Measurements from ENCODE around the gene IL6ST. TPM values are rescaled to one million over a fixed set of nuclear protein-coding genes. Genes with fewer than 3 reads are reported as not detected.
A peak's percentile ranks its signal among the peaks of the same experiment; 100 is the strongest.

IL6ST gene
- total RNA-seq, 1 donor from 2014 or later: 148 TPM

DNA sequence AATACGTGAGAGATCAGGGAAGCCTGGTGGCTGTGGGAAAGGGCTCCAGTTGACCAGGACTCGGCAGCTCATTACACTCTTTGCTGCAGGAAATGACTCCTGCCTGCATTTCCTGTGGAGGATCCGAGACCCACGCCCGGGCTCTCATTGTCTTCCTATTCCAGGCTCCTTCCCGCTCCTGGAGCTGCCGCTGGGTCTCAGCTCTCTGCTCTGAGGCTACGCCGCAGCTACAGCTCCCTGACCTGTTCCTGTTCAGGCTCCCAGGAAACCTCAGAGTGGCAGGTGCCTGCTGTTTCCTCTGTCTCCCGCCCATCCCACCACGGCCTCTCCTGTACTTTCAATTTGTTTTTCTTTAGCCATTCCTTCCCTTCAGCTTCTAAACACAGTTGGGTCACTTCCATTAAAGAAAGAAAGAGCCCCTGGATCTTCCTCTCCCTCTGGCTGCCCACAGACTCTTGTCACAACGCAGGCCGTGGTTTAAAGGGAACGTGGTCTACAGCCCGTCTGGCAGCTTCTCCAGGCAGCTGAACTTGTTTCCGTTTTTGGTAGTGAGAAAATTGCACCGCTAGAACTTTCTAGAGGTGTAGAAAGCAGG, 71.5 kb downstream of the IL6ST start:
- peak; percentile 47 for DNase-seq (ENCODE audit: low read depth)

DNA sequence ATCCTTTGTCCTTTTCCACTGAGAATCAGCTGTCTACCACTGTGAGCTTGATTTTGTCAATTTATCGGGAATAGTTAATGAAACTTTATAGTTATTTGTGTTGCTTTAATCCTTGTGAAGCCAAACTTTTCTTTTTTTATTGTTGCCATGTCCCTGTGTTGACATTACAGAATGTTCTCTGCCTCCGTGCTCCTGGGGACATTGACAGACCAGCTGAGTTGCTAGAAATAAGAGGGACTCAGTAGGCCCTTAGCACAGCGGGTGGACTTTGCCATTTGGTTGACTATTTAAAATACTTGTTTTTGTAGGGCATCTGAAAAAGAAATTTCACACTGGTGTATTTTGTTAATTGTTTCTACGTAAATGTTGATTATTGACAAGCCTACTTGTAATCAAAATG, 73.1 kb downstream of the IL6ST start:
- no peak for DNase-seq (ENCODE audit: low read depth)

GRCh38 chr5:55920784-55921183, 74.0 kb downstream of the IL6ST start:
- no peak for DNase-seq (ENCODE audit: low read depth)

GRCh38 chr5:55919625-55920024, 75.1 kb downstream of the IL6ST start:
- DNase-seq (ENCODE audit: low read depth): no peak

GRCh38 chr5:55918087-55919035, 76.4 kb downstream of the IL6ST start:
- peak; percentile 79 for DNase-seq (ENCODE audit: low read depth)

GRCh38 chr5:55917402-55918086, 77.2 kb downstream of the IL6ST start:
- DNase-seq (ENCODE audit: low read depth): no peak

- no peak for DNase-seq (ENCODE audit: low read depth)
Measured at GRCh38 chr5:55916986-55917385, 77.8 kb downstream of the IL6ST start.

DNA sequence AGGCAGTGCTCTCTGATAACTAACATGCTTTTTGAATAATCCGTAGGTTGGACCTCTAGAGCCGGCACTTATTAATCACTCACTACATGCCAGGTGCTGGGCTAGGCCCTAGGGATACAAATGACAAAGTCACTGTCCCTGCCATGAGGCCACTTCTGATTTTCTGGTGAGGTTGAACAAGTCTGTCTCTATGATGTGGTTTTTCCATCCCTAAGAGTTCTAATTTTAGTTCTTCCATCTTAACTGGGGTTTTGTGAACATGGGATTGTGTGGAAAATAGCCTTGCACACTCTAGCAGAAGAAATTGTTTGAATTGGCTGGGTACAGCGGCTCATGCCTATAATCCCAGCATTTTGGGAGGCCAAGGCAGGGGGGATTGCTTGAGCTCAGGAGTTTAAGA, 79.0 kb downstream of the IL6ST start:
- peak; percentile 79 for DNase-seq (ENCODE audit: low read depth)

- no peak for DNase-seq (ENCODE audit: low read depth)
Measured at GRCh38 chr5:55914971-55915370, 79.8 kb downstream of the IL6ST start.

GRCh38 chr5:55913466-55914413, 81.0 kb downstream of the IL6ST start:
- peak; percentile 67 for DNase-seq (ENCODE audit: low read depth)

DNA sequence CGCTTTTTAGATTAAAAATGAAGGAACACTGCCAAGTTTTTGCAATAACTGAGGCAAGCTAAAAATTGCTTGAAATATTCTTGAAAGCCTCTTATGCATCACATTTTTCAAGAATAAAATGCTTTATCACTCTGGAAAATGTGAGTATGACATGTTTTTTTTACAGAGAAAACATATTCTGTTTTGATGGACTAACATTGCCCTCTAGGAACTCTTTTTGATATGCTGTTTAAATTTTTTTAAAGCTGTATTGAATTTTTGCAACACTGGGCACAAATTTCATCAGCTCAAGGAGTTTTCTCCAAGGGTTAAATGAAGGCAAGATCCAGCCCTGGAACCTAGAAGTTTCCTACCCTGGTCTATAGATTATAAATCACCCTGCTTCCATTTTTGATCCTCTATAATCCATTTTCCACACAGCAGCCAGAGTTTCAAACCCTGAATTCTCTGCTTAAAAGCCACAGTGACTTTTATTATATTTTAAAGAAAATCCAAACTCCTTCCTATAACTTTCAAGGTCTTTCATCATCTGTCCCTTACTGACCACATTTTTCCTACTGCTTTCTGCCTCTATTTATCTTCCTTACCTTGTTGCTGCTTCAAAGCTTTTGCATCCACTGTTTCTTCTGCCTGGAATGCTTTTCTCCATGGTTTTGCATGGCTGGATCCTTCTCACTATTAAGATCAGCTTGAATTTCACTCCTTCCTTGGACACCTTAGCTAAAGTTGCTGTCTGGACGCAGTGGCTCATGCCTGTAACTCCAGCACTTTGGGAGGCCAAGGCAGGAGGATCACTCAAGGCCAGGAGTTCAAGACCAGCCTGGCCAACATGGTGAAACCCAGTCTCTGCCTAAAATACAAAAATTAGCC, 82.7 kb downstream of the IL6ST start:
- DNase-seq (ENCODE audit: low read depth): no peak

DNA sequence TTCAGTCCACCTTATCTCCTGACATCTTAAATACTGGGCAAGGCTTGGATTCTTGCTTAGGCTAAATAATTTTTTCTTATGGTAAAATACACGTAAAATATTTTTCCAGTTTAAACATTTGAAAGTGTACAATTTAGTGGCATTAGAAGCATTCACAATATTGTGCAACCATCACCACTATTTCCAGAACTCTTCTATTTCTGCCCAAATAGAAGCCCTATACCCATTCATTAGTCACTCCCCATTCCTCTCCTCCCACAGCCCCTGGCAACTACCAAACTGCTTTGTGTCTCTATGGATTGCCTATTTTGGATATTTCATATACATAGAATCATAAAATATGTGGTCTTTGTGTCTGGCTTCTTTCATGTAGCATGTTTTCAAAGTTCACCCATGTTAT, 86.0 kb downstream of the IL6ST start:
- DNase-seq (ENCODE audit: low read depth): no peak

GRCh38 chr5:55907927-55908326, 86.8 kb downstream of the IL6ST start:
- no peak for DNase-seq (ENCODE audit: low read depth)

DNA sequence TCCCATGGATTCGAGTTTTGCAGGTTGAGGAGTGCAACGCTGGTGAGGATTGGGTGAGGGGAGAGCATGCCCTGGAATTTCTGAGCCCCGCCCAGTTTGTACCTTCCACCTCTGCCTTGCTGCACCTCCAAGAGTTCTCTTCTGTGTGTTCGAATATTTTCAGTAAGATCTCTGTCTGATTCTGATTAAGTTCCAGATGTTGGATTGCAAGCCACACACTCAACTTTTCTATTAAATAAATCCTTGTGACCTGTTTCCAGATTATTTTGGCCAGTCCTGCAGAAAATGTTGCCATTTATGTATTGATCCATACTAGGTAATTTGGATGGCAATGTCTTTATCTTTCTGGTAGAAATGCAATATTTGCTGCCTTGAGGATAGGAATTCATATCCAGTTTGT, 89.5 kb downstream of the IL6ST start:
- DNase-seq (ENCODE audit: low read depth): no peak

DNA sequence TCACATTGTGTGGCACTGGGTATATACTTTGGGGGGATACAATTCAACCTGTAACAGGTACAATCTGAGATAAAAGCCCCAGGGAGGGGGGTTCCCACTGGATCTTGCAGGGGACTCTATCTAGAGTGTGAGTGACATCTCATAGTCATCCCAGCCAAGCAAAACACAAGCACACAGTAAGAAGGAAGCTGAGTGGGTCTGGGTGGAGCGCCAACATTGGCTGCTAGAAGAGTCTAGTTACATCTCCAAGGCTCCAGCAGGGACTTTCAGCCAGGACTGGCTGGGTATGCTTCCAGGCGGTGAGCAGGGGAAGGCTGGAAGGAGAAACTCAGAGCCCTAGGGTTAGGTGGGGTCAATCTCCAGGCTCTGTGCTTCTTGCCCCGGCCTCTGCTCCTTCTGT, 90.6 kb downstream of the IL6ST start:
- no peak for DNase-seq (ENCODE audit: low read depth)

DNA sequence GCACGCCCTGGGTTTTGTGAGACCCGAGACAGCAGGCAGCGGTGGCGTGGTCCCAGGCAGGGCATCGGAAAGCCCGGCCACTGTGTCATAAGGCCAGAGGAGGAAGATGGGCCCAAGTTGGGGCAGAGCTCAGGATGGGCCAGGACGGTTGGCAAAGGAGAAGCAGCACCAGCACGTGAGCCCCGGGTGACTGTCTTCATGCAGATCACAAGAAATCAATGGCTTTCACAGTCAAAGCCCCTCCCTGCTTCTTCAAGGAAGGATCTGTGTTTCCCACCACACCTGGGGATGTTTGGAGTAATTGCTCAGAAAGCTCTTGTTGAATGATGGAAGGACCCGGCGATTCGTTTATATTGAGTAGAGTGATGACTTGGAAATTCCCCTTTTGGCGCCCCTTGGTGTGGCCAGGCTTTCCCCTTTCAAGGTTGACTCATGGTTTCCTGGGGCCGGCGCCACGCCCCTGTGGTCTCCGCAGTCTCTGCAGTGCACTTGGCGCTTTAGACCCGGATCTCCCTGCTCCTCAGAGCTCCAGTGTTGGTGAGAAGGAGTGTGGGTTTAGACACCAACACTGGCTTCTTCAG, 91.6 kb downstream of the IL6ST start:
- DNase-seq (ENCODE audit: low read depth): no peak

- DNase-seq (ENCODE audit: low read depth): no peak
Measured at GRCh38 chr5:55902696-55903095, 92.1 kb downstream of the IL6ST start.

DNA sequence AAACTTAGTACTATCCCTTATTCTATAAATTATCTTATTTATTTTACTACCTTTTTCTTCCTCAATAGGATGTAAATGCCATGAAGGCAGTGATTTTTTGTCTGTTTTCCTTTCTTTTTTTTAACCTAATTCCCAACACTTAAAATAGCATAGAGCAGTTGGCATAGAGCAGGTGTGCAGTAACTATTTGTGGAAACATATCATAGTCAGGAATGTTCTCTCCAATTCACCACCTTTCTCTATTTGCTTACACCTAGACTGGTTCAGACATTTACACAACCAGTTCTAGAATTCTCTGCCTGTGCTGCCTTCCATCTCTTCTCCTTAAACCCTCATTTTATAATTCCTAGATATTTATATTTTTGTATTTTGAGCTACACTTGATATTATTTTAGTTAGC, 94.0 kb downstream of the IL6ST start:
- DNase-seq (ENCODE audit: low read depth): no peak

- DNase-seq (ENCODE audit: low read depth): no peak
Measured at GRCh38 chr5:55900068-55900467, 94.7 kb downstream of the IL6ST start.

- DNase-seq (ENCODE audit: low read depth): no peak
Measured at GRCh38 chr5:55899344-55899743, 95.4 kb downstream of the IL6ST start.
